K562 (cell line): ENCODE results near the gene ANKRD11. TPM values are rescaled to one million over a fixed set of nuclear protein-coding genes. Genes with fewer than 3 reads are reported as not detected.

Source experiments
- ATAC-seq: fragments of 200-7000 bp; cut with Tn5 transposase; 3 replicates; pipeline ENCODE4 v1.9.1; 2020; ENCODE audit warnings: moderate library complexity
- BruUV-seq: library from RNA; stranded (reverse); fragments of 400-500 nt; replicated peaks from 2 replicates; lab custom pipeline; 2021; lab: Mats Ljungman, UMichigan
- CTCF ChIA-PET: fragments of 300-600 bp; formaldehyde crosslinking; extraction: SDS; loops from one replicate; lab custom pipeline; 2021; ENCODE audit warnings: low intra/inter-chr PET ratio; lab: Yijun Ruan, JAX
- POLR2A ChIA-PET: fragments of 300-600, 350-650 bp; sonication (Branson Sonifier 250); formaldehyde crosslinking; extraction: SDS; loops from one replicate; lab custom pipeline; 2021; ENCODE audit warnings: antibody characterized with exemption, inconsistent platforms; lab: Yijun Ruan, JAX
- DNase-seq, 4 experiments: peaks; one replicate each; pipeline versions ENCODE4 v3.0.0 to v3.0.0-alpha.2; 2011 to 2018; ENCODE audit warnings: low spot score in 3 of 4, mixed read lengths in 3 of 4; ENCODE audit errors: extremely low read depth in 1 of 4
- FAIRE-seq: peaks from 2 replicates; lab custom pipeline; 2011; peaks lifted over from hg19 to GRCh38; lab: Jason Lieb, UNC
- H2AFZ ChIP-seq: 2 replicates; pipeline ENCODE4 v1.6.0; 2011; ENCODE audit warnings: low read depth, low read length, control low read depth, inconsistent platforms
- H3K27ac ChIP-seq: fragments of 200-600 bp; 3 replicates; pipeline ENCODE4 v1.8.0; 2011; ENCODE audit warnings: low read depth, mild to moderate bottlenecking, control low read depth, inconsistent platforms, low read length, moderate library complexity, mixed read lengths; ENCODE audit errors: extremely low read depth
- H3K27me3 ChIP-seq, 2 experiments: fragments of 300-600 bp in 1 of 2; 2 replicates in 1 of 2; 3 replicates in 1 of 2; pipeline versions ENCODE4 v1.6.0 to v1.8.0; 2011; ENCODE audit warnings: inconsistent platforms in 2 of 2, low read length in 2 of 2, mild to moderate bottlenecking in 1 of 2, mixed read lengths in 1 of 2, moderate library complexity in 1 of 2; ENCODE audit not compliant: control insufficient read depth in 2 of 2, insufficient read depth in 2 of 2
- H3K36me3 ChIP-seq: fragments of 300-600 bp; 3 replicates; pipeline ENCODE4 v1.8.0; 2011; ENCODE audit warnings: mild to moderate bottlenecking, low read length, inconsistent platforms; ENCODE audit not compliant: control insufficient read depth, insufficient read depth
- H3K4me1 ChIP-seq, 2 experiments: fragments of 200-600 bp in 1 of 2; replicated peaks in 1 of 2; 2 replicates in 1 of 2; 3 replicates in 1 of 2; pipeline versions ENCODE4 v1.5.1 to v1.8.0; 2011; ENCODE audit warnings: inconsistent platforms in 2 of 2, low read length in 2 of 2, mild to moderate bottlenecking in 1 of 2, mixed read lengths in 1 of 2, moderate library complexity in 1 of 2; ENCODE audit not compliant: control insufficient read depth in 2 of 2, insufficient read depth in 2 of 2
- H3K4me2 ChIP-seq: 2 replicates; pipeline ENCODE4 v1.6.1; 2011; ENCODE audit warnings: low read length, control low read depth, inconsistent platforms, mixed read lengths; ENCODE audit not compliant: insufficient read depth
- H3K4me3 ChIP-seq: fragments of 200-600 bp; sonication (generic), shearing (Covaris generic); 2 replicates; pipeline ENCODE4 v1.5.1; 2016; ENCODE audit warnings: control low read depth, inconsistent platforms
- H3K79me2 ChIP-seq: fragments of 200-600 bp; 3 replicates; pipeline ENCODE4 v1.8.0; 2011; ENCODE audit warnings: low read length, inconsistent platforms; ENCODE audit not compliant: control insufficient read depth, insufficient read depth
- H3K9ac ChIP-seq, 2 experiments: 2 replicates each; pipeline versions ENCODE4 v1.6.0 to v1.6.1; 2011; ENCODE audit warnings: low read depth in 2 of 2, low read length in 2 of 2, control low read depth in 1 of 2, inconsistent platforms in 1 of 2, mild to moderate bottlenecking in 1 of 2, mixed read lengths in 1 of 2; ENCODE audit not compliant: insufficient read depth in 1 of 2
- H3K9me1 ChIP-seq: one replicate; pipeline ENCODE4 v1.6.0; 2011; ENCODE audit warnings: inconsistent platforms, mild to moderate bottlenecking, low read length, moderate library complexity; ENCODE audit not compliant: control insufficient read depth, insufficient read depth
- H3K9me3 ChIP-seq: replicated peaks from 2 replicates; pipeline ENCODE4 v1.5.1; 2011; ENCODE audit warnings: low read depth, low read length, inconsistent platforms; ENCODE audit not compliant: control insufficient read depth, insufficient read depth
- H4K20me1 ChIP-seq: replicated peaks from 2 replicates; pipeline ENCODE4 v1.6.1; 2011; ENCODE audit warnings: low read length, inconsistent platforms, mixed read lengths; ENCODE audit not compliant: control insufficient read depth, insufficient read depth
- MIER1 ChIP-seq: fragments of 450-650 bp; IDR thresholded peaks from 2 replicates; pipeline ENCODE4 v1.6.1; 2016; ENCODE audit warnings: antibody characterized with exemption, mild to moderate bottlenecking, low read depth
- MYBL2 ChIP-seq, 2 experiments: fragments of 450-650 bp in 1 of 2; sonication (generic) in 1 of 2; formaldehyde crosslinking in 1 of 2; IDR thresholded peaks; 2 replicates each; pipeline versions ENCODE4 v1.6.1 to v1.8.1; 2017 to 2022; ENCODE audit warnings: borderline replicate concordance in 1 of 2, inconsistent platforms in 1 of 2, low read depth in 1 of 2, mild to moderate bottlenecking in 1 of 2, missing genetic modification reagents in 1 of 2, moderate library complexity in 1 of 2
- NFIC ChIP-seq: fragments of 450-650 bp; IDR thresholded peaks from 2 replicates; pipeline ENCODE4 v1.6.1; 2017; ENCODE audit warnings: mild to moderate bottlenecking, inconsistent platforms
- POLR2G ChIP-seq: fragments of 200-400 bp; formaldehyde crosslinking; IDR thresholded peaks from 2 replicates; pipeline ENCODE4 v1.6.1; 2017; ENCODE audit warnings: low read depth, mild to moderate bottlenecking, antibody characterized with exemption, low read length, moderate library complexity
- STAG1 ChIP-seq: sonication (generic); formaldehyde crosslinking; IDR thresholded peaks from 2 replicates; pipeline ENCODE4 v1.5.0; 2020; ENCODE audit warnings: missing genetic modification reagents, borderline replicate concordance
- ZNF12 ChIP-seq: sonication (generic); formaldehyde crosslinking; IDR thresholded peaks from 2 replicates; pipeline ENCODE4 v1.4.0; 2020; ENCODE audit warnings: mild to moderate bottlenecking, missing genetic modification reagents
- WGBS: fragments of 100-300 bp; shearing (Covaris generic); methylation state at CpG from one replicate; pipeline ENCODE4 v1.1.6; 2016; ENCODE audit warnings: low coverage, mixed read lengths; ENCODE audit not compliant: insufficient coverage; ENCODE audit errors: missing lambda C conversion rate; 5-methylcytosine and 5-hydroxymethylcytosine counted together
- in situ Hi-C: fragments of 300-500 bp; cut with MboI; formaldehyde crosslinking; loops from 4 replicates; pipeline ENCODE4 v1.15.0; 2018; ENCODE audit warnings: inconsistent platforms, mixed read lengths
- intact Hi-C: fragments of 100-400 bp; cut with micrococcal nuclease; formaldehyde crosslinking; loops from 2 replicates; pipeline ENCODE4 v1.14.2; 2022
- polyA plus RNA-seq, 8 experiments: library from polyadenylated mRNA; depleted of rRNA in 4 of 8; stranded (reverse) in 5 of 8; unstranded in 3 of 8; fragments of >200 nt; fragmentation: Nextera tagmentation in 2 of 8; fragmentation: Illumina TruSeq in 1 of 8; extraction: Ambion mirVana in 2 of 8; extraction: Trizol in 1 of 8; gene quantifications; 2 replicates each; pipeline versions ENCODE4 v1.2.1 to v1.2.3, GENCODE V29; 2011 to 2014; ENCODE audit warnings: inconsistent platforms in 1 of 8, missing spikeins in 1 of 8
- total RNA-seq, 7 experiments: library from RNA; depleted of rRNA in 6 of 7; stranded (reverse); fragments of >200 nt in 6 of 7; fragmentation: Illumina TruSeq in 2 of 7; extraction: Trizol in 2 of 7; gene quantifications; 2 replicates each; pipeline versions ENCODE4 v1.2.1 to v1.2.3, GENCODE V29; 2011 to 2021; ENCODE audit warnings: low replicate concordance in 1 of 7
- TF ChIP-seq, protein P1 (sequence below): sonication (generic); formaldehyde crosslinking; IDR thresholded peaks from 2 replicates; pipeline ENCODE4 v1.8.0; 2023; ENCODE audit warnings: mild to moderate bottlenecking, missing genetic modification reagents

Gene ANKRD11
- total and polyA plus RNA-seq, 9 of the 15 experiments (the other 6 are each of a cell fraction or from before 2014, with no cell fraction given), result 4.7 to 126 (median 31.7) TPM

DNA sequence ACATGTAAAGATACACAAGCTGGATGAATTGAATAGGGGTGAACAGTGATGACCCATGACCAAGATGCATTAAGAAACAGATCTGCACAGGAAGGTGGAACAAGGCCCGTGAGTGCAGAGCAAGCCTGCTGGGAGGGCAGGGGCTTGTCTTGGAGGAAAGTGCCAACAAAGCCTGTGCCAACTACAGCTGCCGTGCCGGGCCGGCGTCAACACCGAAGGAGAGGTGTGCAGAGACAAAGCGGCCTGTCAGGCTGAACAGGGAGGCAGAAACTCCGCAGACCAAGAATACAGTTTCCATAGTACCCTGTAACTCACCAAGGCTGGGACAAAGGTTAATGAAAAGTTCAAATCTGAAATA lies 46.7 kb downstream of the ANKRD11 start:
- no peak for ATAC-seq
- intact Hi-C loops, result no loop called here
- Histone ChIP-seq H3K36me3 (peaks cover 17% of the 10 kb centered on the region; the same call in 2 of the 3 replicates), H3K9me3 (no peaks in the 10 kb centered on the region), H3K4me2 (peak overlapping the region; percentile 57), H3K4me1 (peaks cover 47 to 56% of the 10 kb centered on the region in 2 experiments), H3K27ac (no peak overlapping the region; the same call in 2 of the 3 replicates), H2AFZ (no peak overlapping the region), H3K27me3 (no peaks in the 10 kb centered on the region), H3K4me3 (no peak overlapping the region), H3K9me1 (peaks cover 29% of the 10 kb centered on the region), H3K79me2 (peaks cover 99% of the 10 kb centered on the region), H3K9ac (peak overlapping the region in 1 of 2 experiments; percentile 71; a peak in 1 of 4 replicates), H4K20me1 (peaks cover 86% of the 10 kb centered on the region)
- no peak for DNase-seq
- 80% methylated on average over 8 of the region's 8 CpGs for WGBS
- ChIA-PET CTCF (no interaction called here), POLR2A (interaction anchor here (1.3 kb wide), 1 partner anchor 30 kb away, joined by 3 read pairs; no protein-coding TSS in a partner anchor)
- no peak for FAIRE-seq
- in situ Hi-C loops, result no loop called here
- TF ChIP-seq POLR2G (0 out of 2 replicates have a peak, but pooled peaks have one; percentile 27), ZNF12 (CRISPR knock-in tag) (no peak)
- no TSS peak for BruUV-seq

DNA sequence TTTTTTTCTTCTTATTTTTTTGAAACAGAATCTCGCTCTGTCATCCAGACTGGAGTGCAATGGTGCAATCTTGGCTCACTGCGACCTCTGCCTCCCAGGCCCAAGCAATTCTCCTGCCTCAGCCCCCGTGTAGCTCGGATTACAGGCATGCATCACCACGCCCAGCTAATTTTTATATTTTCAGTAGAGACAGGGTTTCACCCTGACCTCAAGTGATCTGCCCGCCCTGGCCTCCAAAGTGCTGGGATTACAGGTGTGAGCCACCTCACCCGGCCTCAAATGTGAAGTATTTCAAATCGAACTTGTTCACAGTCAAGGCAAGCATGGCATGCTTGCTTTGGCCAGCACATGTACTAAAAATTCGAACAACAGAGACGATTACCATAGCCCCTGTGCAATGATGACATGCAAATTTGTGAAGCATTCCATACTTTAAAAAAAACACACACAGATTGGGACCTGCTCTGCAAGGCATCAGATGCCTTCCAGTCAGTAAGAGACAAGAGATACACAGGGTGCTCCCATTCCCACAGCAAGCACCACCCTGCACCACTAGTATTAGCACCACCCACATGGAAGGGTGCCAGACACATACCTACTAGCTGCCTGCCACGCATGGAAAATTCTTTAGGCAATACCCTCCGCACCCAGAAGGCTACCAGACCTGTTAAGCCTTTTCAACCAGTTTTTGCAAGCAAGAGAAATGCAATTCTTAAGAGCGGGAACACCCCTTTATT lies 47.2 kb downstream of the ANKRD11 start:
- CTCF ChIA-PET, result no interaction called here
- Histone ChIP-seq H3K9ac (peak overlapping the region in 1 of 2 experiments; percentile 8; a peak in 2 of 4 replicates), H3K4me1 (peaks cover 47 to 54% of the 10 kb centered on the region in 2 experiments), H3K36me3 (peaks cover 21% of the 10 kb centered on the region; the same call in 2 of the 3 replicates), H3K27me3 (no peaks in the 10 kb centered on the region), H3K9me1 (peaks cover 29% of the 10 kb centered on the region), H3K4me2 (peak overlapping the region; percentile 57), H3K9me3 (no peaks in the 10 kb centered on the region), H3K4me3 (no peak overlapping the region), H4K20me1 (peaks cover 84% of the 10 kb centered on the region), H3K79me2 (peaks cover 99% of the 10 kb centered on the region), H3K27ac (peak overlapping the region; percentile 56; the same call in 2 of the 3 replicates), H2AFZ (no peak overlapping the region)
- FAIRE-seq (peak; percentile 71), DNase-seq (peak in 1 of 4 experiments; percentile 50), ATAC-seq (peak; percentile 55)
- WGBS, result 29% methylated on average over 13 of the region's 13 CpGs
- POLR2A ChIA-PET, result no interaction called here
- no TSS peak for BruUV-seq
- intact Hi-C loops, result no loop called here
- in situ Hi-C loops, result no loop called here
- TF ChIP-seq, protein P1, sequence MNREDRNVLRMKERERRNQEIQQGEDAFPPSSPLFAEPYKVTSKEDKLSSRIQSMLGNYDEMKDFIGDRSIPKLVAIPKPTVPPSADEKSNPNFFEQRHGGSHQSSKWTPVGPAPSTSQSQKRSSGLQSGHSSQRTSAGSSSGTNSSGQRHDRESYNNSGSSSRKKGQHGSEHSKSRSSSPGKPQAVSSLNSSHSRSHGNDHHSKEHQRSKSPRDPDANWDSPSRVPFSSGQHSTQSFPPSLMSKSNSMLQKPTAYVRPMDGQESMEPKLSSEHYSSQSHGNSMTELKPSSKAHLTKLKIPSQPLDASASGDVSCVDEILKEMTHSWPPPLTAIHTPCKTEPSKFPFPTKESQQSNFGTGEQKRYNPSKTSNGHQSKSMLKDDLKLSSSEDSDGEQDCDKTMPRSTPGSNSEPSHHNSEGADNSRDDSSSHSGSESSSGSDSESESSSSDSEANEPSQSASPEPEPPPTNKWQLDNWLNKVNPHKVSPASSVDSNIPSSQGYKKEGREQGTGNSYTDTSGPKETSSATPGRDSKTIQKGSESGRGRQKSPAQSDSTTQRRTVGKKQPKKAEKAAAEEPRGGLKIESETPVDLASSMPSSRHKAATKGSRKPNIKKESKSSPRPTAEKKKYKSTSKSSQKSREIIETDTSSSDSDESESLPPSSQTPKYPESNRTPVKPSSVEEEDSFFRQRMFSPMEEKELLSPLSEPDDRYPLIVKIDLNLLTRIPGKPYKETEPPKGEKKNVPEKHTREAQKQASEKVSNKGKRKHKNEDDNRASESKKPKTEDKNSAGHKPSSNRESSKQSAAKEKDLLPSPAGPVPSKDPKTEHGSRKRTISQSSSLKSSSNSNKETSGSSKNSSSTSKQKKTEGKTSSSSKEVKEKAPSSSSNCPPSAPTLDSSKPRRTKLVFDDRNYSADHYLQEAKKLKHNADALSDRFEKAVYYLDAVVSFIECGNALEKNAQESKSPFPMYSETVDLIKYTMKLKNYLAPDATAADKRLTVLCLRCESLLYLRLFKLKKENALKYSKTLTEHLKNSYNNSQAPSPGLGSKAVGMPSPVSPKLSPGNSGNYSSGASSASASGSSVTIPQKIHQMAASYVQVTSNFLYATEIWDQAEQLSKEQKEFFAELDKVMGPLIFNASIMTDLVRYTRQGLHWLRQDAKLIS (CRISPR knock-in tag), result no peak
- TF ChIP-seq STAG1 (CRISPR knock-in tag), result no peak
- TF ChIP-seq MIER1, result no peak
- no peak for TF ChIP-seq MYBL2 (IDR thresholded peaks at IDR 0.05; ENCODE audit: low read depth)
- TF ChIP-seq MYBL2 (CRISPR knock-in tag; IDR thresholded peaks at IDR 0.05; ENCODE audit: borderline replicate concordance), result no peak
- TF ChIP-seq NFIC, result peak; percentile 70
